H9 (cell line): Measurements from ENCODE around the gene PHKG2. TPM values are rescaled to one million over a fixed set of nuclear protein-coding genes. Genes with fewer than 3 reads are reported as not detected.

Experiments used
- DNase-seq: peaks from one replicate; pipeline ENCODE4 v3.0.0-alpha.2; 2017
- H2AFZ ChIP-seq: one replicate; pipeline ENCODE4 v1.6.1; 2013; ENCODE audit warnings: mild to moderate bottlenecking, low read length, control low read depth, moderate library complexity
- H2AK5ac ChIP-seq: 2 replicates; pipeline ENCODE4 v1.6.1; 2013; ENCODE audit warnings: low read length, control low read depth, mixed read lengths; ENCODE audit not compliant: insufficient read length
- H2BK120ac ChIP-seq: one replicate; pipeline ENCODE4 v1.6.1; 2013; ENCODE audit warnings: low read depth, mild to moderate bottlenecking, low read length, control low read depth, inconsistent platforms; ENCODE audit not compliant: poor library complexity, severe bottlenecking
- H2BK12ac ChIP-seq: 2 replicates; pipeline ENCODE4 v1.6.1; 2013; ENCODE audit warnings: low read length, control low read depth, mixed read lengths, low read depth; ENCODE audit not compliant: insufficient read length
- H2BK15ac ChIP-seq: 2 replicates; pipeline ENCODE4 v1.6.1; 2013; ENCODE audit warnings: low read depth, low read length, control low read depth
- H2BK20ac ChIP-seq: one replicate; pipeline ENCODE4 v1.6.1; 2013; ENCODE audit warnings: low read depth, mild to moderate bottlenecking, low read length, control low read depth, inconsistent platforms; ENCODE audit not compliant: poor library complexity, severe bottlenecking
- H2BK5ac ChIP-seq: 2 replicates; pipeline ENCODE4 v1.6.1; 2013; ENCODE audit warnings: low read length, control low read depth, mixed read lengths; ENCODE audit not compliant: insufficient read length
- H3K14ac ChIP-seq: 2 replicates; pipeline ENCODE4 v1.6.1; 2013; ENCODE audit warnings: low read length, control low read depth; ENCODE audit not compliant: insufficient read depth
- H3K18ac ChIP-seq: 2 replicates; pipeline ENCODE4 v1.6.1; 2013; ENCODE audit warnings: low read depth, mild to moderate bottlenecking, mixed read lengths, low read length, control low read depth; ENCODE audit not compliant: insufficient read length
- H3K23ac ChIP-seq: 2 replicates; pipeline ENCODE4 v1.6.1; 2013; ENCODE audit warnings: low read length, control low read depth, mixed read lengths, low read depth; ENCODE audit not compliant: insufficient read length
- H3K23me2 ChIP-seq: 2 replicates; pipeline ENCODE4 v1.6.1; 2013; ENCODE audit warnings: low read depth, mild to moderate bottlenecking, mixed read lengths, low read length, control low read depth; ENCODE audit not compliant: insufficient read length, poor library complexity, severe bottlenecking
- H3K27ac ChIP-seq: 2 replicates; pipeline ENCODE4 v1.5.1; 2013; ENCODE audit warnings: low read length, control low read depth, mixed read lengths, low read depth; ENCODE audit not compliant: insufficient read length
- H3K27me3 ChIP-seq: 2 replicates; pipeline ENCODE4 v1.6.1; 2013; ENCODE audit warnings: low read length, control low read depth, inconsistent platforms; ENCODE audit not compliant: insufficient read depth
- H3K4ac ChIP-seq: 2 replicates; pipeline ENCODE4 v1.6.1; 2013; ENCODE audit warnings: low read depth, mild to moderate bottlenecking, control low read depth, inconsistent platforms, low read length, moderate library complexity
- H3K4me1 ChIP-seq: 2 replicates; pipeline ENCODE4 v1.6.1; 2013; ENCODE audit warnings: low read length, control low read depth, inconsistent platforms; ENCODE audit not compliant: insufficient read depth
- H3K4me2 ChIP-seq: 2 replicates; pipeline ENCODE4 v1.6.1; 2013; ENCODE audit warnings: low read length, control low read depth, mixed read lengths; ENCODE audit not compliant: insufficient read length, insufficient read depth
- H3K56ac ChIP-seq: 2 replicates; pipeline ENCODE4 v1.6.1; 2013; ENCODE audit warnings: low read depth, mild to moderate bottlenecking, mixed read lengths, low read length, control low read depth; ENCODE audit not compliant: insufficient read length
- H3K79me1 ChIP-seq: 2 replicates; pipeline ENCODE4 v1.6.1; 2013; ENCODE audit warnings: low read depth, mild to moderate bottlenecking, moderate library complexity, low read length, control low read depth, inconsistent platforms; ENCODE audit not compliant: insufficient read depth, poor library complexity, severe bottlenecking
- H3K79me2 ChIP-seq: 2 replicates; pipeline ENCODE4 v1.6.1; 2013; ENCODE audit warnings: low read length, control low read depth, inconsistent platforms; ENCODE audit not compliant: insufficient read depth
- H3K9ac ChIP-seq: 2 replicates; pipeline ENCODE4 v1.6.1; 2013; ENCODE audit warnings: low read length, control low read depth, mixed read lengths; ENCODE audit not compliant: insufficient read length; ENCODE audit errors: extremely low read depth
- H3K9me3 ChIP-seq: one replicate; pipeline ENCODE4 v1.6.1; 2013; ENCODE audit warnings: low read depth, low read length, inconsistent platforms; ENCODE audit not compliant: control insufficient read depth
- H3T11ph ChIP-seq: one replicate; pipeline ENCODE4 v1.6.1; 2013; ENCODE audit warnings: mild to moderate bottlenecking, low read length, control low read depth, inconsistent platforms
- H4K20me1 ChIP-seq: one replicate; pipeline ENCODE4 v1.6.1; 2013; ENCODE audit not compliant: control insufficient read depth, insufficient read length, insufficient read depth
- H4K5ac ChIP-seq: 2 replicates; pipeline ENCODE4 v1.6.1; 2013; ENCODE audit warnings: low read depth, mild to moderate bottlenecking, mixed read lengths, low read length, control low read depth; ENCODE audit not compliant: insufficient read length
- H4K8ac ChIP-seq: replicated peaks from 2 replicates; pipeline ENCODE4 v1.6.1; 2013; ENCODE audit warnings: low read length, control low read depth, mixed read lengths, low read depth; ENCODE audit not compliant: insufficient read length
- H4K91ac ChIP-seq: 2 replicates; pipeline ENCODE4 v1.6.1; 2013; ENCODE audit warnings: low read depth, mild to moderate bottlenecking, moderate library complexity, mixed read lengths, low read length, control low read depth; ENCODE audit not compliant: insufficient read length
- H3K27ac Mint-ChIP-seq, 3 experiments: 2 replicates in 2 of 3; 3 replicates in 1 of 3; pipeline ENCODE4 v1.8.0; 2020 to 2021; ENCODE audit warnings: mixed read lengths in 3 of 3, mild to moderate bottlenecking in 1 of 3, moderate library complexity in 1 of 3
- H3K27me3 Mint-ChIP-seq: 2 replicates; pipeline ENCODE4 v1.8.0; 2021; ENCODE audit warnings: low read depth, mild to moderate bottlenecking, moderate library complexity, mixed read lengths
- H3K36me3 Mint-ChIP-seq, 3 experiments: 2 replicates in 2 of 3; 3 replicates in 1 of 3; pipeline ENCODE4 v1.8.0; 2020 to 2021; ENCODE audit warnings: low read depth in 3 of 3, mixed read lengths in 3 of 3; ENCODE audit not compliant: insufficient read depth in 1 of 3
- H3K4me1 Mint-ChIP-seq, 2 experiments: 2 replicates each; pipeline ENCODE4 v1.8.0; 2020; ENCODE audit warnings: mixed read lengths in 2 of 2
- H3K4me3 Mint-ChIP-seq, 2 experiments: 2 replicates in 1 of 2; 3 replicates in 1 of 2; pipeline ENCODE4 v1.8.0; 2020 to 2021; ENCODE audit warnings: mild to moderate bottlenecking in 2 of 2, mixed read lengths in 2 of 2, moderate library complexity in 1 of 2
- H3K9me3 Mint-ChIP-seq, 2 experiments: 2 replicates in 1 of 2; 3 replicates in 1 of 2; pipeline ENCODE4 v1.8.0; 2020; ENCODE audit warnings: mild to moderate bottlenecking in 2 of 2, mixed read lengths in 2 of 2, moderate library complexity in 1 of 2
- CTCF ChIP-seq: fragments of 200-600 bp; sonication (generic); conservative IDR thresholded peaks from 3 replicates; pipeline ENCODE4 v1.8.0; 2021; ENCODE audit warnings: antibody characterized with exemption, mild to moderate bottlenecking
- WGBS: extraction: QIAGEN DNeasy Blood & Tissue Kit; methylation state at CpG from one replicate; pipeline ENCODE4 v1.1.7; 2013; ENCODE audit warnings: missing lambda C conversion rate, low lambda C conversion rate, mixed read lengths; ENCODE audit not compliant: insufficient read length; ENCODE audit errors: extremely low coverage; 5-methylcytosine and 5-hydroxymethylcytosine counted together
- total RNA-seq: library from RNA; stranded (reverse); gene quantifications from 2 replicates; pipeline ENCODE4 v1.2.1, GENCODE V29; 2021

PHKG2 gene
- total RNA-seq, 1 experiment from 2014 or later: 46.6 TPM

GRCh38 chr16:30764816-30765465 lies 16.7 kb downstream of the PHKG2 start:
- Histone ChIP-seq H3K56ac (no peak overlapping the region), H2BK20ac (no peak overlapping the region), H3K79me2 (no peaks in the 10 kb centered on the region), H3K23me2 (peaks cover 20% of the 10 kb centered on the region), H2BK120ac (no peak overlapping the region), H3T11ph (no peak overlapping the region), H3K4ac (no peak overlapping the region), H4K8ac (no peak overlapping the region), H3K27ac (no peak overlapping the region), H3K9me3 (no peaks in the 10 kb centered on the region), H3K23ac (no peak overlapping the region), H3K4me1 (no peaks in the 10 kb centered on the region), H4K20me1 (no peaks in the 10 kb centered on the region), H3K27me3 (no peaks in the 10 kb centered on the region), H3K18ac (no peak overlapping the region), H2AFZ (no peak overlapping the region), H2BK5ac (no peak overlapping the region), H2BK15ac (no peak overlapping the region), H2BK12ac (no peak overlapping the region), H4K91ac (no peak overlapping the region), H3K14ac (no peak overlapping the region), H3K4me2 (no peak overlapping the region), H2AK5ac (no peak overlapping the region), H3K79me1 (peaks cover 6% of the 10 kb centered on the region), H4K5ac (no peak overlapping the region), H3K9ac (no peak overlapping the region)
- no CpG with 5 or more reads among the region's 12 CpGs for WGBS
- H3K9me3 Mint-ChIP-seq: no peaks in the 10 kb centered on the region
- no peak for DNase-seq
- H3K36me3 Mint-ChIP-seq: peaks cover 49 to 74% (median 73%) of the 10 kb centered on the region in 3 experiments
- H3K4me1 Mint-ChIP-seq: peaks cover 17 to 18% of the 10 kb centered on the region in 2 experiments
- no peak for TF ChIP-seq CTCF
- no peak overlapping the region for H3K4me3 Mint-ChIP-seq
- no peaks in the 10 kb centered on the region for H3K27me3 Mint-ChIP-seq
- no peak overlapping the region for H3K27ac Mint-ChIP-seq
